Measurements from ENCODE around the gene PTPRT.

DNA sequence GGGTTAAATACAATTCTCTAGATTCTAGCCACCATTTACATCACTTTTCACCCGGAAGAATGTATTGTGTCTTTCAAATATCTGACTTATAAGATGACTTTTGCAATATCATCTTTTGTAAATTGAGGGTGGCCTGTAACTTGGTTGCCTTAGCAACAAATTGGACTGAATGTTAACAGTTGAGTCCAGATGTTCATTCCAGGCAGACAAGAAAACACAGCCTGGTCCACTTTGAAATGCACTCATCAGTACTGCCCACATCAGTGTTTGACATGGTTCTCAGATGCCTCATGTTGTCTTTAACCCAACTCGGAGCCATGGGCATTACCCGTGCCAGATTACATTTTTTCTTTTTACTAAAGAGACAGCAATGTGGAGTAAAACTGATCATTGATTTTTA is 789.9 kb downstream of the PTPRT start:
- no peak for TF ChIP-seq POLR2A (IDR thresholded peaks at IDR 0.05)
- TF ChIP-seq, protein P1, sequence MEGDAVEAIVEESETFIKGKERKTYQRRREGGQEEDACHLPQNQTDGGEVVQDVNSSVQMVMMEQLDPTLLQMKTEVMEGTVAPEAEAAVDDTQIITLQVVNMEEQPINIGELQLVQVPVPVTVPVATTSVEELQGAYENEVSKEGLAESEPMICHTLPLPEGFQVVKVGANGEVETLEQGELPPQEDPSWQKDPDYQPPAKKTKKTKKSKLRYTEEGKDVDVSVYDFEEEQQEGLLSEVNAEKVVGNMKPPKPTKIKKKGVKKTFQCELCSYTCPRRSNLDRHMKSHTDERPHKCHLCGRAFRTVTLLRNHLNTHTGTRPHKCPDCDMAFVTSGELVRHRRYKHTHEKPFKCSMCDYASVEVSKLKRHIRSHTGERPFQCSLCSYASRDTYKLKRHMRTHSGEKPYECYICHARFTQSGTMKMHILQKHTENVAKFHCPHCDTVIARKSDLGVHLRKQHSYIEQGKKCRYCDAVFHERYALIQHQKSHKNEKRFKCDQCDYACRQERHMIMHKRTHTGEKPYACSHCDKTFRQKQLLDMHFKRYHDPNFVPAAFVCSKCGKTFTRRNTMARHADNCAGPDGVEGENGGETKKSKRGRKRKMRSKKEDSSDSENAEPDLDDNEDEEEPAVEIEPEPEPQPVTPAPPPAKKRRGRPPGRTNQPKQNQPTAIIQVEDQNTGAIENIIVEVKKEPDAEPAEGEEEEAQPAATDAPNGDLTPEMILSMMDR (IDR thresholded peaks at IDR 0.05): no peak
